HL-60 (cell line): Measurements from ENCODE around the gene KRT4.

ENCODE experiments used
- POLR2AphosphoS5 ChIP-seq: IDR thresholded peaks from 2 replicates; pipeline ENCODE4 v1.6.1; 2012; ENCODE audit warnings: low read depth
- SPI1 ChIP-seq: IDR thresholded peaks from 2 replicates; pipeline ENCODE4 v1.6.1; 2012; ENCODE audit warnings: low read depth, mild to moderate bottlenecking, borderline replicate concordance
- TF ChIP-seq, protein P1 (sequence below): IDR thresholded peaks from one replicate; pipeline ENCODE4 v1.5.1; 2011; ENCODE audit warnings: low read length, control low read depth, inconsistent platforms; ENCODE audit not compliant: insufficient read depth

- TF ChIP-seq, protein P1, sequence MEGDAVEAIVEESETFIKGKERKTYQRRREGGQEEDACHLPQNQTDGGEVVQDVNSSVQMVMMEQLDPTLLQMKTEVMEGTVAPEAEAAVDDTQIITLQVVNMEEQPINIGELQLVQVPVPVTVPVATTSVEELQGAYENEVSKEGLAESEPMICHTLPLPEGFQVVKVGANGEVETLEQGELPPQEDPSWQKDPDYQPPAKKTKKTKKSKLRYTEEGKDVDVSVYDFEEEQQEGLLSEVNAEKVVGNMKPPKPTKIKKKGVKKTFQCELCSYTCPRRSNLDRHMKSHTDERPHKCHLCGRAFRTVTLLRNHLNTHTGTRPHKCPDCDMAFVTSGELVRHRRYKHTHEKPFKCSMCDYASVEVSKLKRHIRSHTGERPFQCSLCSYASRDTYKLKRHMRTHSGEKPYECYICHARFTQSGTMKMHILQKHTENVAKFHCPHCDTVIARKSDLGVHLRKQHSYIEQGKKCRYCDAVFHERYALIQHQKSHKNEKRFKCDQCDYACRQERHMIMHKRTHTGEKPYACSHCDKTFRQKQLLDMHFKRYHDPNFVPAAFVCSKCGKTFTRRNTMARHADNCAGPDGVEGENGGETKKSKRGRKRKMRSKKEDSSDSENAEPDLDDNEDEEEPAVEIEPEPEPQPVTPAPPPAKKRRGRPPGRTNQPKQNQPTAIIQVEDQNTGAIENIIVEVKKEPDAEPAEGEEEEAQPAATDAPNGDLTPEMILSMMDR, result no peak
- TF ChIP-seq POLR2AphosphoS5 (no peak), SPI1 (no peak)
These were observed 46.5 kb downstream of the KRT4 start for GRCh38 chr12:52767427-52767826.
